GM13977 (cell line): ENCODE data around the gene TPO.

ENCODE experiments used
- DNase-seq: peaks from one replicate; pipeline ENCODE4 v3.0.0; 2012; ENCODE audit warnings: low spot score
- in situ Hi-C: fragments of 300-500 bp; cut with MboI; formaldehyde crosslinking; loops from one replicate; pipeline ENCODE4 v1.12.0; 2022; ENCODE audit warnings: low sequenced_read_pairs, low pct_unique_long_range_greater_than_20kb, mixed read lengths, inconsistent platforms; ENCODE audit not compliant: unreplicated experiment
- TF ChIP-seq, protein P1 (sequence below): IDR thresholded peaks from 2 replicates; pipeline ENCODE4 v1.5.1; 2012; ENCODE audit warnings: mild to moderate bottlenecking, control low read depth; ENCODE audit not compliant: insufficient read depth; ENCODE audit errors: extremely low read depth, missing control alignments

Gene TPO

DNA sequence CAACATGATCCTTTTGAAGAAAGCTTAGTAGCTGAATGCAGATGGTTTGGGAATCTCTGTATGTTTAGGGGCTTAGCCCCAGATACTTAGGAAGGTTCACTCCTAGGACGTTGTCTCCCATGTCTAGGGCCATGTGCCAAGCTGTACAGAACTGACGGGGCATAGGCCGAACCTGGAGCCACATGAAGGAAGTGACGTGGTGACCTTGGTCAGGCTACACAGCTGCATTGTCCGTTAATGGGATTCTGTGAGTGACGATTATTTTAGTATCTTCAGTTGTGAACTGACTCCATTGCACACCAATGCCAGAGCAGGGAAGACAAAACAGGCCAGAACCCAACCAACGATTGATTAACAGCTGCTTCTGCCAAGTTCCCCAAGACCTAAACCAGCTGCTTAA, 139.3 kb downstream of the TPO start:
- TF ChIP-seq, protein P1, sequence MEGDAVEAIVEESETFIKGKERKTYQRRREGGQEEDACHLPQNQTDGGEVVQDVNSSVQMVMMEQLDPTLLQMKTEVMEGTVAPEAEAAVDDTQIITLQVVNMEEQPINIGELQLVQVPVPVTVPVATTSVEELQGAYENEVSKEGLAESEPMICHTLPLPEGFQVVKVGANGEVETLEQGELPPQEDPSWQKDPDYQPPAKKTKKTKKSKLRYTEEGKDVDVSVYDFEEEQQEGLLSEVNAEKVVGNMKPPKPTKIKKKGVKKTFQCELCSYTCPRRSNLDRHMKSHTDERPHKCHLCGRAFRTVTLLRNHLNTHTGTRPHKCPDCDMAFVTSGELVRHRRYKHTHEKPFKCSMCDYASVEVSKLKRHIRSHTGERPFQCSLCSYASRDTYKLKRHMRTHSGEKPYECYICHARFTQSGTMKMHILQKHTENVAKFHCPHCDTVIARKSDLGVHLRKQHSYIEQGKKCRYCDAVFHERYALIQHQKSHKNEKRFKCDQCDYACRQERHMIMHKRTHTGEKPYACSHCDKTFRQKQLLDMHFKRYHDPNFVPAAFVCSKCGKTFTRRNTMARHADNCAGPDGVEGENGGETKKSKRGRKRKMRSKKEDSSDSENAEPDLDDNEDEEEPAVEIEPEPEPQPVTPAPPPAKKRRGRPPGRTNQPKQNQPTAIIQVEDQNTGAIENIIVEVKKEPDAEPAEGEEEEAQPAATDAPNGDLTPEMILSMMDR: no peak
- in situ Hi-C loops: no loop called here

DNA sequence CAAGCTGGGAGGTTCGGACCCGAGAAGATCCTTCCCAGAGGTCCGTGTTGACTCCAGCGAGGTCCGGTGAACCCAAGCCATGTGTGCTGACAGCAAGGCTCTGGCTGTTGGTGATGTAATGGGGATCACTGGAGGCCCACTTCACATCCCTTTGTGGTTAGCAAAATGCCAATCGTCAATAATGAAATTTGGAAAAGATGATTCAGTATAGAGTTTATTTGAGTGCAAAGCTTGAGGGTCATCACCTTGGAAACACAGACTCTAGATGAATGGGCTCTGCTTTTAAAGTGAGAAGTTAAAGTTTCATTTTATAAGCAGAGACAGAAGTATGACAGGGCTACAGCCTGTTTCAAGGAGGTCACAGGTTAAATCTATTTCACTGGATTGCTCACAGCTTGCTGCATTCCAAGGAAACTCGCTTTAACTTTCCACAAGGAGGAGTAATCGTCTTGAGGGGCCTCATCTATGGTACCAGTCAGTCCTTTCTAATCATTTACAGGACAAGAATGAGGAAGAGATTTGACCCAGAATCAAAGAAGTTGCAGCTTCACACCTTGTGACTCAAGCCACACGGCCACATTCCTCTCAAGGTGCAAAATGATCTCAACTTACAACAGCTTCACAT, 140.5 kb downstream of the TPO start:
- TF ChIP-seq, protein P1: no peak
- no peak for DNase-seq
- in situ Hi-C loops: no loop called here

More for the DNA sequence above, 139.3 kb downstream of the TPO start:
- no peak for DNase-seq

DNA sequence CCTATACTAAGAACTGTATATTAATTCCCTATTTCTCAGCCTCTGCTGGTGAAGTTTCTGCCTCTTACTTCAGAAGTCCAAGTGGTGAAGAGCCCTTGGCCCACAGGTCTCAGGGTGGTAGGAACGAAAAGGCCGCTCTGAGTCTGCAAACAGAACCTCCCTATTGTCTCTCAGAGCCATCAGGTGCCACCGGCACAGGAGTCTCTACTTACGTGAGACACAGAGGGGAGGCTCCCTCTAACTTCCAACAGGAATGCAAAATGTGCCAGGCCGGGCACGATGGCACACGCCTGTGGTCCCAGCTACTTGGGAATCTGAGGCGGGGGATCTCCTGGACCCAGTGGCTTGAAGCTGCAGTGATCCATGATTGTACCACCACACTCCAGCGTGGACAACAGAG, 143.0 kb downstream of the TPO start:
- in situ Hi-C loops: no loop called here
- DNase-seq: no peak
- TF ChIP-seq, protein P1: no peak

DNA sequence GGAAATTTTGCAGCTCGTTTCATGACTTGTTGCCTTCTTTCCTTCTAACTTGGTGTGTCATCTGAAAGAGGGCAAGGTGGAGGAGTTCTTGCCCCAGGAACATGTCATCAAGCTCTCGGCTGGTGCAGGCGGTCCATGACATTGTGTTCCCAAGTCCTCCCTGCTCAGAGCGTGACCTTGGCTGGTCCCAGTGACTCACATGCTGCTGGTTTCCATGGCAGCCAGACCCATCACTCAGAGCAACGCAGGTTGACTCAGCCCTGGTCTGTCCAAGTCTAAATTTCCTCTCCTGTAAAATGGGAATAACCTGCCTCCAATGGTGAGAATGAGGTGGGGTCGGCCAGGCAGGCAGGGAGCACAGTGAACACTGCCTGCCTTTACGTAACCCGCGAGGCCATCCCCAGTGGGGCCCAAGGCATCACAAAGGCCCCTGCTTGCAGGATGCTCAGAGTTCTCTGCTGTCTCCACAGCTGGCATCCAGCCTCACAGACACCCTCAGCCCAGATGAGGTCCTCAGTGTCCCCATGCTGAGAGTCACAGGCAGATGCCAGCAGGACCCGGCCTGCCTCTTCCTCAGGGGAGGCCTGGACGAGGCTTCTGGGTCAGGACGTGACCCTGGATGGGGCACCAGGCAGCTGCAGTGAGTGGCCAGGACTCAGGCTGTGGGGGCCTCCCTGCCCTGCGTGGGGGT, 143.7 kb downstream of the TPO start:
- TF ChIP-seq, protein P1: no peak
- in situ Hi-C loops: no loop called here
- DNase-seq: no peak

DNA sequence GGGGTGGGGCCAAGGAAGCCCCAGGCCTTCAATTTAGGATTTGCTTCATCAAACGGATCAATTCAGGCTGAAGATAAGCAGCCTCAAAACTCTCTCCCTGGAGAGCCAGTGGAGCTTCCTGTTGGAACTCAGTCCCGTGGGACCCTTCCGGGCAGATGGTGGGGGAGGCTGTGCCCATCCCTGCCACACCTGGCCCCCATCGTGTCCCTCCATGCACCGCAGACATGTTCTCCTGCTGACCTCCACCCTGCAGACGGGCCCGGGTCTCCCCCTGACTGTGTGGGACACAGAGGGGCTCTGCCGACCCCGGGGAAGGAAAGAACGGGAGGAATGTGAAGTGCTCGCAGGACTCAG, 144.2 kb downstream of the TPO start:
- TF ChIP-seq, protein P1: no peak
- no peak for DNase-seq
- in situ Hi-C loops: no loop called here

DNA sequence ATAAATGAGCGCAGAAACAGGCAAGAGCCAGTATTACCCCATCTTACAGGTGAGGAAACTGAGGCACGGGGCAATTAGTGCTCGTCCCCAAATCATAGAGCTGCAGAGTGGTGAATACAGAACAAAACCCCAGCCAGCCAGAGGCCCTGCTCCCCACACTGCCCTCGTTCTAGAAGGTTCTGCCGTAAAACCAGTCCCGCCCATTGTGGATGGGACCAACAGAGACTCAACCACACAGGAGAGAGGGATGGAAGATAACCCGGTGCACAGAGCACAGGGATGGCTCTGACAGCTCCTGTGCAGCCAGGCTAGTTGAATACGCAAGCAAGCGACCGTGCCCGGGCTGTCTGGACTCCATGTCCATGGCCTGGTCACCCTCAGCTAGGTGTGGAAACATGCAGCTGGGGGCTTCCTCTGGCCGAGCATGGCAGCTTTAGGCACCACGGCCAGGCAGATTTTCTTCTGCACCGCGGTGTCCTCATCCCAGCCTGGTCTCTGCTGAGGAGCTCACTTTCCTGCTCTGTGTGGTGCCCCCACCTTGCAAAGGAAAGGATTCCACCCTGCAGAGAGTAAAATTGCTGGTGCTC, 146.4 kb downstream of the TPO start:
- TF ChIP-seq, protein P1: no peak
- no peak for DNase-seq
- in situ Hi-C loops: no loop called here
